Keratinocyte (primary cell): ENCODE measurements around the gene DUSP3.

Source experiments
- CTCF ChIP-seq, 3 experiments: IDR thresholded peaks in 1 of 3; conservative IDR thresholded peaks in 1 of 3; optimal IDR thresholded peaks in 1 of 3; 2 replicates in 2 of 3; 3 replicates in 1 of 3; pipeline versions ENCODE3 to v1.5.1; 2011; ENCODE audit warnings: low read length in 3 of 3, mild to moderate bottlenecking in 3 of 3, moderate library complexity in 2 of 3, control low read depth in 1 of 3, inconsistent platforms in 1 of 3; ENCODE audit not compliant: insufficient read depth in 2 of 3; ENCODE audit errors: extremely low read depth in 1 of 3
- EZH2 ChIP-seq: IDR thresholded peaks from one replicate; pipeline ENCODE4 v1.6.1; 2012; ENCODE audit warnings: inconsistent platforms, mild to moderate bottlenecking, low read length, moderate library complexity

GRCh38 chr17:43809121-43809520, 30.3 kb upstream of the DUSP3 start:
- TF ChIP-seq CTCF (optimal IDR thresholded peaks at IDR 0.05 in 1 of 3, IDR thresholded peaks at IDR 0.05 in 1 of 3, conservative IDR thresholded peaks at IDR 0.05 in 1 of 3; ENCODE audit: extremely low read depth in 1 of 3, insufficient read depth in 2 of 3, low read length in 3 of 3) (no peak), EZH2 (no peak)
